ENCODE measurements around the gene ESYT3. TPM values are rescaled to one million over a fixed set of nuclear protein-coding genes. Genes with fewer than 3 reads are reported as not detected.
A peak's percentile ranks its signal among the peaks of the same experiment; 100 is the strongest.

Gene ESYT3
- polyA plus RNA-seq, 3 donors, result not detected

DNA sequence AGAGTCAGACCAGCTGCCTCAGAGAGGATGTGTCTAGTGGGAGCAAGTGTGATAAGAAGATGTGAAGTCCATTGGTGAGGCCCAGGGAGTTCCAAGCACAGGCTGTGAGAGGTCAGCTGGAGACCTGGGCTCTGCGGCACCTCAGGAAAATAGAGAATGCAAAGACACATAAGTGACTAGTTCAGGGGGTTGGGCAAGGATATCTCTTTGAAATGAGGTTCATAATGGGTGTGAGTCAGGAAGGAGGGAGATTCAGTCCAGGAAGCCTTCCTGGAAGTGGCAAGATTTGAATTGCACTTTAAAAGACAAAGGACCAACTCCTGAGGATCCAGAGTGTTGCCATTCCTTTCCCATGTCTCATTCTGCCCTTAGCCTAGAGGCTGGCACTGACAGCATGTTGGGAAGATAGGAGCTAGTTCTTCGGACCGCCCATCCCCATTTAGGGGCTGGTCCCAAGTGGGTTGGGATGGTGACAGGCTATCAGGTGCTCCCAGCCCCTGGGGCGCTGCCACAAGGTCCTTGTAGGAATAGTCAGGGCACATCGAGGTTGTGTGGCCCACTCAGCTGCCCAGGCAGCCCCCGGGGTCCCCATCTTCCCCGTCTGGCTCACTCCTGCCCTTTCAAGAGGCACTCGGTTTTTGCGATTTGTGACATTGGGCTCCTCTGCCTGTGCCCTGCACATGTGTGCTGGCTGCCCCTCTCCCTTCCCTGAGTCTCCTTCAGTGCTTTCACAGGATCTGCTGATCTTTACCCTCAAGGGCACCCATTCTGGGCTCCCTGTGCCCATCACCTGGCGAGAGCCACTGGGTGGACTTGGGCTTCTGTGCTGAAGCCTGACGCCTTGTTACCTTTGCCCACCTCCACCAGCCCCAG lies 23.7 kb downstream of the ESYT3 start:
- Mint-ChIP-seq H3K27me3 (ENCODE audit: low read depth in 3 of 3) (peaks cover 3 to 11% (median 6%) of the 10 kb centered on the region in 3 donors), H3K27ac (no peak overlapping the region), H3K4me3 (no peak overlapping the region), H3K36me3 (no peaks in the 10 kb centered on the region), H3K9me3 (peaks cover 0 to 3% (median 0%) of the 10 kb centered on the region in 7 donors), H3K4me1 (peaks cover 3% of the 10 kb centered on the region)
- TF ChIP-seq, protein P1, sequence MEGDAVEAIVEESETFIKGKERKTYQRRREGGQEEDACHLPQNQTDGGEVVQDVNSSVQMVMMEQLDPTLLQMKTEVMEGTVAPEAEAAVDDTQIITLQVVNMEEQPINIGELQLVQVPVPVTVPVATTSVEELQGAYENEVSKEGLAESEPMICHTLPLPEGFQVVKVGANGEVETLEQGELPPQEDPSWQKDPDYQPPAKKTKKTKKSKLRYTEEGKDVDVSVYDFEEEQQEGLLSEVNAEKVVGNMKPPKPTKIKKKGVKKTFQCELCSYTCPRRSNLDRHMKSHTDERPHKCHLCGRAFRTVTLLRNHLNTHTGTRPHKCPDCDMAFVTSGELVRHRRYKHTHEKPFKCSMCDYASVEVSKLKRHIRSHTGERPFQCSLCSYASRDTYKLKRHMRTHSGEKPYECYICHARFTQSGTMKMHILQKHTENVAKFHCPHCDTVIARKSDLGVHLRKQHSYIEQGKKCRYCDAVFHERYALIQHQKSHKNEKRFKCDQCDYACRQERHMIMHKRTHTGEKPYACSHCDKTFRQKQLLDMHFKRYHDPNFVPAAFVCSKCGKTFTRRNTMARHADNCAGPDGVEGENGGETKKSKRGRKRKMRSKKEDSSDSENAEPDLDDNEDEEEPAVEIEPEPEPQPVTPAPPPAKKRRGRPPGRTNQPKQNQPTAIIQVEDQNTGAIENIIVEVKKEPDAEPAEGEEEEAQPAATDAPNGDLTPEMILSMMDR (IDR thresholded peaks at IDR 0.05), result no peak
- H3K4me3 ChIP-seq (replicated peaks in 1 of 3; ENCODE audit: low read depth in 2 of 3, low read length in 3 of 3), result no peak overlapping the region
- no peak overlapping the region for H3K27ac ChIP-seq (ENCODE audit: low read depth in 1 of 2, low read length in 2 of 2)
- no peak overlapping the region for H3K9ac ChIP-seq (ENCODE audit: insufficient read depth, low read length, poor library complexity, severe bottlenecking)
- intact Hi-C loops (cut with micrococcal nuclease), result no loop called here
- H3K4me2 ChIP-seq (replicated peaks; ENCODE audit: extremely low read depth, low read length, poor library complexity, severe bottlenecking), result no peak overlapping the region
- no peak overlapping the region for H2AFZ ChIP-seq (ENCODE audit: insufficient read depth, low read depth, low read length, poor library complexity, severe bottlenecking)
- no peaks in the 10 kb centered on the region for H3K27me3 ChIP-seq (ENCODE audit: control insufficient read depth in 2 of 2, insufficient read depth in 2 of 2, low read length in 2 of 2)
- WGBS (ENCODE audit: insufficient coverage), result 92% methylated on average over 6 of the region's 11 CpGs
- H4K20me1 ChIP-seq (ENCODE audit: insufficient read depth, low read length), result no peaks in the 10 kb centered on the region
- no peaks in the 10 kb centered on the region for H3K4me1 ChIP-seq (ENCODE audit: control insufficient read depth in 1 of 2, insufficient read depth in 2 of 2, low read length in 2 of 2)
- H3K36me3 ChIP-seq (replicated peaks in 1 of 2; ENCODE audit: control insufficient read depth in 1 of 2, insufficient read depth in 2 of 2, low read length in 2 of 2), result no peaks in the 10 kb centered on the region
- no peaks in the 10 kb centered on the region for H3K9me3 ChIP-seq (replicated peaks in 1 of 2; ENCODE audit: control insufficient read depth in 1 of 2, insufficient read depth in 1 of 2, low read length in 2 of 2)
- no peak for DNase-seq
- H3K79me2 ChIP-seq (ENCODE audit: insufficient read depth, low read length), result no peaks in the 10 kb centered on the region

DNA sequence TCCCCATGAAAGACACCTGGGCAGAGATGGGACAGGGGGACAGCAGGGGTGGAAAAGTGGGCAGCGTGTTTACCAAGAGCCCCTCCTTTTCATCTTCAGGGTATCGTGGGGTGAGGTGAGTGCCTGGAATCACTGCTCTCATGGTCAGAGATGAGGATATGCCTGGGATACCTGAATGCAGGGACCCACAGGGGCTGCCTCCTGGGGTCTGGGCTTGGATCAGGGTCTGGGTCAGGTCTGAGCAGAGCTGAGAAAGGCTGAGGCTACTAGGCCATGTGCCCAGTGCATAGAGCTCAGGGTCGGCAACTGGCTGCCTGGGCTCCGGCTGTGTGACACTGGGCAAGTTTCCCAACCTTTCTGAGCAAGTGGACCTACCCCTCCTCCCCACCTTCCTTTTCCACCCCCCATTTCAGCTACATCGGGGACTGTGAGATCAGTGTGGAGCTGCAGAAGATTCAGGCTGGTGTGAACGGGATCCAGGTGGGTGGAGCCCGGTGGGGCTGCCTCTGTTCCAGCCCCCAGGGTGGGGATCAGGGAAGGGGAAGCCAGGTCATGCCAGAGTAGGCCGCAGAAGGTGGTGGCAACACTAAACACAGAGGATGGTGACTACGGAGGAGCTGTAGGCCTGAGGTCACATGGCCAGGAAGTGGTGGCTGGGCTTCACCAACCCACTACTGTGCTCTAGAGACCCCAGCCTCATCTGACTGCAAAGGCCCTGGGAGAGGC lies 24.5 kb downstream of the ESYT3 start:
- H3K36me3 ChIP-seq (replicated peaks in 1 of 2; ENCODE audit: control insufficient read depth in 1 of 2, insufficient read depth in 2 of 2, low read length in 2 of 2), result no peaks in the 10 kb centered on the region
- TF ChIP-seq, protein P1 (IDR thresholded peaks at IDR 0.05), result no peak
- H3K79me2 ChIP-seq (ENCODE audit: insufficient read depth, low read length), result no peaks in the 10 kb centered on the region
- Mint-ChIP-seq H3K9me3 (peaks cover 0 to 3% (median 0%) of the 10 kb centered on the region in 7 donors), H3K27ac (peak overlapping the region in 1 of 7 donors; percentile 25), H3K4me1 (peaks cover 3% of the 10 kb centered on the region), H3K36me3 (no peaks in the 10 kb centered on the region), H3K27me3 (ENCODE audit: low read depth in 3 of 3) (peaks cover 1 to 11% (median 6%) of the 10 kb centered on the region in 3 donors), H3K4me3 (no peak overlapping the region)
- intact Hi-C loops (cut with micrococcal nuclease), result no loop called here
- H3K9me3 ChIP-seq (replicated peaks in 1 of 2; ENCODE audit: control insufficient read depth in 1 of 2, insufficient read depth in 1 of 2, low read length in 2 of 2), result no peaks in the 10 kb centered on the region
- H4K20me1 ChIP-seq (ENCODE audit: insufficient read depth, low read length), result no peaks in the 10 kb centered on the region
- no peaks in the 10 kb centered on the region for H3K4me1 ChIP-seq (ENCODE audit: control insufficient read depth in 1 of 2, insufficient read depth in 2 of 2, low read length in 2 of 2)
- H3K27me3 ChIP-seq (ENCODE audit: control insufficient read depth in 2 of 2, insufficient read depth in 2 of 2, low read length in 2 of 2), result no peaks in the 10 kb centered on the region
- H3K4me3 ChIP-seq (replicated peaks in 1 of 3; ENCODE audit: low read depth in 2 of 3, low read length in 3 of 3), result no peak overlapping the region
- WGBS (ENCODE audit: insufficient coverage), result 74% methylated on average over 7 of the region's 9 CpGs
- DNase-seq, result no peak
- no peak overlapping the region for H3K4me2 ChIP-seq (replicated peaks; ENCODE audit: extremely low read depth, low read length, poor library complexity, severe bottlenecking)
- H2AFZ ChIP-seq (ENCODE audit: insufficient read depth, low read depth, low read length, poor library complexity, severe bottlenecking), result no peak overlapping the region
- no peak overlapping the region for H3K27ac ChIP-seq (ENCODE audit: low read depth in 1 of 2, low read length in 2 of 2)
- H3K9ac ChIP-seq (ENCODE audit: insufficient read depth, low read length, poor library complexity, severe bottlenecking), result no peak overlapping the region

All from CD14-positive monocyte (primary cell).